PC-3 (cell line): ENCODE data around the gene LNP1.

ENCODE experiments used
- CTCF ChIP-seq: fragments of 300-600 bp; sonication (generic); conservative IDR thresholded peaks from 2 replicates; pipeline ENCODE4 v1.5.1; 2017; ENCODE audit warnings: antibody characterized with exemption, low read depth, mild to moderate bottlenecking, low read length
- EZH2 ChIP-seq: fragments of 300-600 bp; sonication (generic); IDR thresholded peaks from one replicate; pipeline ENCODE4 v1.6.1; 2017; ENCODE audit warnings: antibody characterized with exemption, mild to moderate bottlenecking, low read length; ENCODE audit not compliant: unreplicated experiment

GRCh38 chr3:100358413-100358812 lies 42.9 kb upstream of the LNP1 start:
- TF ChIP-seq CTCF (no peak), EZH2 (no peak)
